H9 (cell line): Measurements from ENCODE around the gene RSPO1. TPM values are rescaled to one million over a fixed set of nuclear protein-coding genes. Genes with fewer than 3 reads are reported as not detected.

Experiments used
- DNase-seq: peaks from one replicate; pipeline ENCODE4 v3.0.0-alpha.2; 2017
- H2AFZ ChIP-seq: one replicate; pipeline ENCODE4 v1.6.1; 2013; ENCODE audit warnings: mild to moderate bottlenecking, low read length, control low read depth, moderate library complexity
- H2AK5ac ChIP-seq: 2 replicates; pipeline ENCODE4 v1.6.1; 2013; ENCODE audit warnings: low read length, control low read depth, mixed read lengths; ENCODE audit not compliant: insufficient read length
- H2BK120ac ChIP-seq: one replicate; pipeline ENCODE4 v1.6.1; 2013; ENCODE audit warnings: low read depth, mild to moderate bottlenecking, low read length, control low read depth, inconsistent platforms; ENCODE audit not compliant: poor library complexity, severe bottlenecking
- H2BK12ac ChIP-seq: 2 replicates; pipeline ENCODE4 v1.6.1; 2013; ENCODE audit warnings: low read length, control low read depth, mixed read lengths, low read depth; ENCODE audit not compliant: insufficient read length
- H2BK15ac ChIP-seq: 2 replicates; pipeline ENCODE4 v1.6.1; 2013; ENCODE audit warnings: low read depth, low read length, control low read depth
- H2BK20ac ChIP-seq: one replicate; pipeline ENCODE4 v1.6.1; 2013; ENCODE audit warnings: low read depth, mild to moderate bottlenecking, low read length, control low read depth, inconsistent platforms; ENCODE audit not compliant: poor library complexity, severe bottlenecking
- H2BK5ac ChIP-seq: 2 replicates; pipeline ENCODE4 v1.6.1; 2013; ENCODE audit warnings: low read length, control low read depth, mixed read lengths; ENCODE audit not compliant: insufficient read length
- H3K14ac ChIP-seq: 2 replicates; pipeline ENCODE4 v1.6.1; 2013; ENCODE audit warnings: low read length, control low read depth; ENCODE audit not compliant: insufficient read depth
- H3K18ac ChIP-seq: 2 replicates; pipeline ENCODE4 v1.6.1; 2013; ENCODE audit warnings: low read depth, mild to moderate bottlenecking, mixed read lengths, low read length, control low read depth; ENCODE audit not compliant: insufficient read length
- H3K23ac ChIP-seq: 2 replicates; pipeline ENCODE4 v1.6.1; 2013; ENCODE audit warnings: low read length, control low read depth, mixed read lengths, low read depth; ENCODE audit not compliant: insufficient read length
- H3K23me2 ChIP-seq: 2 replicates; pipeline ENCODE4 v1.6.1; 2013; ENCODE audit warnings: low read depth, mild to moderate bottlenecking, mixed read lengths, low read length, control low read depth; ENCODE audit not compliant: insufficient read length, poor library complexity, severe bottlenecking
- H3K27ac ChIP-seq: 2 replicates; pipeline ENCODE4 v1.5.1; 2013; ENCODE audit warnings: low read length, control low read depth, mixed read lengths, low read depth; ENCODE audit not compliant: insufficient read length
- H3K27me3 ChIP-seq: 2 replicates; pipeline ENCODE4 v1.6.1; 2013; ENCODE audit warnings: low read length, control low read depth, inconsistent platforms; ENCODE audit not compliant: insufficient read depth
- H3K4ac ChIP-seq: 2 replicates; pipeline ENCODE4 v1.6.1; 2013; ENCODE audit warnings: low read depth, mild to moderate bottlenecking, control low read depth, inconsistent platforms, low read length, moderate library complexity
- H3K4me1 ChIP-seq: 2 replicates; pipeline ENCODE4 v1.6.1; 2013; ENCODE audit warnings: low read length, control low read depth, inconsistent platforms; ENCODE audit not compliant: insufficient read depth
- H3K4me2 ChIP-seq: 2 replicates; pipeline ENCODE4 v1.6.1; 2013; ENCODE audit warnings: low read length, control low read depth, mixed read lengths; ENCODE audit not compliant: insufficient read length, insufficient read depth
- H3K56ac ChIP-seq: 2 replicates; pipeline ENCODE4 v1.6.1; 2013; ENCODE audit warnings: low read depth, mild to moderate bottlenecking, mixed read lengths, low read length, control low read depth; ENCODE audit not compliant: insufficient read length
- H3K79me1 ChIP-seq: 2 replicates; pipeline ENCODE4 v1.6.1; 2013; ENCODE audit warnings: low read depth, mild to moderate bottlenecking, moderate library complexity, low read length, control low read depth, inconsistent platforms; ENCODE audit not compliant: insufficient read depth, poor library complexity, severe bottlenecking
- H3K79me2 ChIP-seq: 2 replicates; pipeline ENCODE4 v1.6.1; 2013; ENCODE audit warnings: low read length, control low read depth, inconsistent platforms; ENCODE audit not compliant: insufficient read depth
- H3K9ac ChIP-seq: 2 replicates; pipeline ENCODE4 v1.6.1; 2013; ENCODE audit warnings: low read length, control low read depth, mixed read lengths; ENCODE audit not compliant: insufficient read length; ENCODE audit errors: extremely low read depth
- H3K9me3 ChIP-seq: one replicate; pipeline ENCODE4 v1.6.1; 2013; ENCODE audit warnings: low read depth, low read length, inconsistent platforms; ENCODE audit not compliant: control insufficient read depth
- H3T11ph ChIP-seq: one replicate; pipeline ENCODE4 v1.6.1; 2013; ENCODE audit warnings: mild to moderate bottlenecking, low read length, control low read depth, inconsistent platforms
- H4K20me1 ChIP-seq: one replicate; pipeline ENCODE4 v1.6.1; 2013; ENCODE audit not compliant: control insufficient read depth, insufficient read length, insufficient read depth
- H4K5ac ChIP-seq: 2 replicates; pipeline ENCODE4 v1.6.1; 2013; ENCODE audit warnings: low read depth, mild to moderate bottlenecking, mixed read lengths, low read length, control low read depth; ENCODE audit not compliant: insufficient read length
- H4K8ac ChIP-seq: replicated peaks from 2 replicates; pipeline ENCODE4 v1.6.1; 2013; ENCODE audit warnings: low read length, control low read depth, mixed read lengths, low read depth; ENCODE audit not compliant: insufficient read length
- H4K91ac ChIP-seq: 2 replicates; pipeline ENCODE4 v1.6.1; 2013; ENCODE audit warnings: low read depth, mild to moderate bottlenecking, moderate library complexity, mixed read lengths, low read length, control low read depth; ENCODE audit not compliant: insufficient read length
- H3K27ac Mint-ChIP-seq, 3 experiments: 2 replicates in 2 of 3; 3 replicates in 1 of 3; pipeline ENCODE4 v1.8.0; 2020 to 2021; ENCODE audit warnings: mixed read lengths in 3 of 3, mild to moderate bottlenecking in 1 of 3, moderate library complexity in 1 of 3
- H3K27me3 Mint-ChIP-seq: 2 replicates; pipeline ENCODE4 v1.8.0; 2021; ENCODE audit warnings: low read depth, mild to moderate bottlenecking, moderate library complexity, mixed read lengths
- H3K36me3 Mint-ChIP-seq, 3 experiments: 2 replicates in 2 of 3; 3 replicates in 1 of 3; pipeline ENCODE4 v1.8.0; 2020 to 2021; ENCODE audit warnings: low read depth in 3 of 3, mixed read lengths in 3 of 3; ENCODE audit not compliant: insufficient read depth in 1 of 3
- H3K4me1 Mint-ChIP-seq, 2 experiments: 2 replicates each; pipeline ENCODE4 v1.8.0; 2020; ENCODE audit warnings: mixed read lengths in 2 of 2
- H3K4me3 Mint-ChIP-seq, 2 experiments: 2 replicates in 1 of 2; 3 replicates in 1 of 2; pipeline ENCODE4 v1.8.0; 2020 to 2021; ENCODE audit warnings: mild to moderate bottlenecking in 2 of 2, mixed read lengths in 2 of 2, moderate library complexity in 1 of 2
- H3K9me3 Mint-ChIP-seq, 2 experiments: 2 replicates in 1 of 2; 3 replicates in 1 of 2; pipeline ENCODE4 v1.8.0; 2020; ENCODE audit warnings: mild to moderate bottlenecking in 2 of 2, mixed read lengths in 2 of 2, moderate library complexity in 1 of 2
- CTCF ChIP-seq: fragments of 200-600 bp; sonication (generic); conservative IDR thresholded peaks from 3 replicates; pipeline ENCODE4 v1.8.0; 2021; ENCODE audit warnings: antibody characterized with exemption, mild to moderate bottlenecking
- WGBS: extraction: QIAGEN DNeasy Blood & Tissue Kit; methylation state at CpG from one replicate; pipeline ENCODE4 v1.1.7; 2013; ENCODE audit warnings: missing lambda C conversion rate, low lambda C conversion rate, mixed read lengths; ENCODE audit not compliant: insufficient read length; ENCODE audit errors: extremely low coverage; 5-methylcytosine and 5-hydroxymethylcytosine counted together
- total RNA-seq: library from RNA; stranded (reverse); gene quantifications from 2 replicates; pipeline ENCODE4 v1.2.1, GENCODE V29; 2021

The RSPO1 gene
- total RNA-seq, 1 experiment from 2014 or later = 0.35 TPM

GRCh38 chr1:37647281-37647680 is 12.6 kb upstream of the RSPO1 start:
- H3K4me3 Mint-ChIP-seq = no peak overlapping the region
- H3T11ph ChIP-seq = no peak overlapping the region
- peaks cover 7% of the 10 kb centered on the region; the same call in 1 of the 2 replicates for H3K27me3 ChIP-seq
- H3K23ac ChIP-seq = no peak overlapping the region
- WGBS = no CpG with 5 or more reads among the region's 7 CpGs
- no peak overlapping the region for H2BK120ac ChIP-seq
- no peak overlapping the region for H3K56ac ChIP-seq
- H3K18ac ChIP-seq = no peak overlapping the region
- no peak overlapping the region for H4K8ac ChIP-seq
- TF ChIP-seq CTCF = no peak
- no peak overlapping the region for H4K91ac ChIP-seq
- H3K4me1 ChIP-seq = no peaks in the 10 kb centered on the region
- H4K5ac ChIP-seq = no peak overlapping the region
- H3K4ac ChIP-seq = no peak overlapping the region
- H4K20me1 ChIP-seq = no peaks in the 10 kb centered on the region
- no peak overlapping the region for H3K27ac ChIP-seq
- no peaks in the 10 kb centered on the region for H3K79me1 ChIP-seq
- H3K4me1 Mint-ChIP-seq = peaks cover 0 to 6% of the 10 kb centered on the region in 2 experiments; a peak in 2 of 4 replicates
- H2BK20ac ChIP-seq = no peak overlapping the region
- H3K14ac ChIP-seq = no peak overlapping the region
- no peak overlapping the region for H2AFZ ChIP-seq
- H3K79me2 ChIP-seq = no peaks in the 10 kb centered on the region
- H3K36me3 Mint-ChIP-seq = no peaks in the 10 kb centered on the region
- no peak overlapping the region for H2BK12ac ChIP-seq
- no peak overlapping the region for H2BK5ac ChIP-seq
- peaks cover 29% of the 10 kb centered on the region for H3K27me3 Mint-ChIP-seq
- peaks cover 3% of the 10 kb centered on the region for H3K23me2 ChIP-seq
- no peak overlapping the region for H2BK15ac ChIP-seq
- no peak overlapping the region for H2AK5ac ChIP-seq
- DNase-seq = no peak
- no peak overlapping the region for H3K9ac ChIP-seq
- H3K9me3 Mint-ChIP-seq = no peaks in the 10 kb centered on the region
- no peak overlapping the region for H3K4me2 ChIP-seq
- H3K27ac Mint-ChIP-seq = no peak overlapping the region
- H3K9me3 ChIP-seq = no peaks in the 10 kb centered on the region
